GM23248 (cell line): ENCODE measurements around the gene TBC1D23. TPM values are rescaled to one million over a fixed set of nuclear protein-coding genes. Genes with fewer than 3 reads are reported as not detected.

Experiments
- DNase-seq: peaks from one replicate; pipeline ENCODE4 v3.0.0-alpha.2; 2015
- H2AFZ ChIP-seq: fragments of 200-600 bp; sonication (generic); 2 replicates; pipeline ENCODE4 v1.6.1; 2016; ENCODE audit warnings: antibody characterized with exemption
- H3F3A ChIP-seq: fragments of 200-600 bp; sonication (generic); 2 replicates; pipeline ENCODE4 v1.6.1; 2016; ENCODE audit warnings: mild to moderate bottlenecking, antibody characterized with exemption, mixed run types; ENCODE audit not compliant: insufficient read depth
- H3K27ac ChIP-seq: fragments of 200-600 bp; sonication (generic); 2 replicates; pipeline ENCODE4 v1.5.1; 2016; ENCODE audit warnings: mild to moderate bottlenecking
- H3K27me3 ChIP-seq: fragments of 200-600 bp; sonication (generic); replicated peaks from 2 replicates; pipeline ENCODE4 v1.6.1; 2016; ENCODE audit warnings: mild to moderate bottlenecking; ENCODE audit not compliant: insufficient read depth
- H3K36me3 ChIP-seq: fragments of 200-600 bp; sonication (generic); 2 replicates; pipeline ENCODE4 v1.6.1; 2016; ENCODE audit warnings: low read depth, mild to moderate bottlenecking
- H3K4me1 ChIP-seq: fragments of 200-600 bp; sonication (generic); 2 replicates; pipeline ENCODE4 v1.6.1; 2016; ENCODE audit warnings: mild to moderate bottlenecking; ENCODE audit not compliant: insufficient read depth
- H3K4me2 ChIP-seq: fragments of 200-600 bp; sonication (generic); one replicate; pipeline ENCODE4 v1.6.1; 2016; ENCODE audit warnings: mild to moderate bottlenecking; ENCODE audit not compliant: unreplicated experiment
- H3K4me3 ChIP-seq: fragments of 200-600 bp; sonication (generic); 2 replicates; pipeline ENCODE4 v1.5.1; 2016; ENCODE audit warnings: mild to moderate bottlenecking
- H3K79me2 ChIP-seq: fragments of 200-600 bp; sonication (generic); 2 replicates; pipeline ENCODE4 v1.6.1; 2016; ENCODE audit warnings: mild to moderate bottlenecking; ENCODE audit not compliant: insufficient read depth
- H3K9ac ChIP-seq: fragments of 200-600 bp; sonication (generic); 2 replicates; pipeline ENCODE4 v1.6.1; 2016; ENCODE audit warnings: mild to moderate bottlenecking
- H3K9me2 ChIP-seq: fragments of 200-600 bp; sonication (generic); 2 replicates; pipeline ENCODE4 v1.6.1; 2016; ENCODE audit warnings: mixed run types, mild to moderate bottlenecking, moderate library complexity; ENCODE audit not compliant: insufficient read depth
- H3K9me3 ChIP-seq: fragments of 200-600 bp; sonication (generic); one replicate; pipeline ENCODE4 v1.6.1; 2017; ENCODE audit warnings: low read depth
- H4K20me1 ChIP-seq: fragments of 200-600 bp; sonication (generic); 2 replicates; pipeline ENCODE4 v1.6.0; 2016; ENCODE audit not compliant: insufficient read depth
- EZH2 ChIP-seq: fragments of 200-600 bp; sonication (generic); IDR thresholded peaks from 2 replicates; pipeline ENCODE4 v1.6.1; 2018; ENCODE audit warnings: antibody characterized with exemption, mild to moderate bottlenecking; ENCODE audit not compliant: insufficient read depth, poor library complexity, severe bottlenecking
- EZH2phosphoT487 ChIP-seq: fragments of 200-600 bp; sonication (generic); IDR thresholded peaks from 2 replicates; pipeline ENCODE4 v1.6.1; 2018; ENCODE audit warnings: antibody characterized with exemption, moderate library complexity, mild to moderate bottlenecking, low read depth; ENCODE audit not compliant: insufficient read depth
- WGBS, 2 experiments: methylation state at CpG; one replicate each; pipeline ENCODE4 v1.1.6; 2015 to 2017; ENCODE audit warnings: low lambda C conversion rate in 2 of 2, low coverage in 1 of 2; ENCODE audit errors: missing lambda C conversion rate in 2 of 2; 5-methylcytosine and 5-hydroxymethylcytosine counted together
- in situ Hi-C: fragments of 300-500 bp; cut with MboI; formaldehyde crosslinking; loops from 2 replicates; pipeline ENCODE4 v1.15.0; 2020
- polyA plus RNA-seq: library from polyadenylated mRNA; unstranded; fragments of >200 nt; fragmentation: Nextera tagmentation; extraction: Ambion mirVana; gene quantifications from 2 replicates; pipeline ENCODE4 v1.2.1, GENCODE V29; 2016
- total RNA-seq: library from RNA; depleted of rRNA; stranded (reverse); fragments of >200 nt; shearing (Covaris generic); gene quantifications from 2 replicates; pipeline ENCODE4 v1.2.3, GENCODE V29; 2014

Gene TBC1D23
- total and polyA plus RNA-seq, 2 experiments from 2014 or later = 54.1 to 82.5 TPM

GRCh38 chr3:100221159-100221558 is 39.6 kb upstream of the TBC1D23 start:
- DNase-seq = no peak
- H3K9me3 ChIP-seq = no peaks in the 10 kb centered on the region
- H3K4me2 ChIP-seq = no peak overlapping the region
- no peak for TF ChIP-seq EZH2phosphoT487
- no peak for TF ChIP-seq EZH2
- no peaks in the 10 kb centered on the region for H3K27me3 ChIP-seq
- no peak overlapping the region for H2AFZ ChIP-seq
- H3K79me2 ChIP-seq = no peaks in the 10 kb centered on the region
- H3K36me3 ChIP-seq = no peaks in the 10 kb centered on the region
- no peak overlapping the region for H3K9ac ChIP-seq
- no peak overlapping the region for H3K4me3 ChIP-seq
- in situ Hi-C loops = no loop called here
- no peak overlapping the region for H3K27ac ChIP-seq
- no peaks in the 10 kb centered on the region for H4K20me1 ChIP-seq
- H3K4me1 ChIP-seq = peaks cover 12% of the 10 kb centered on the region
- H3K9me2 ChIP-seq = no peaks in the 10 kb centered on the region
- no peaks in the 10 kb centered on the region for H3F3A ChIP-seq
- WGBS, 2 experiments = 100% methylated on average over 1 of the region's 1 CpG

- 93 to 95% methylated on average over 26 of the region's 26 CpGs for WGBS, 2 experiments
Observed at GRCh38 chr3:100225193-100225592, 35.6 kb upstream of the TBC1D23 start.

GRCh38 chr3:100225883-100226282 is 34.9 kb upstream of the TBC1D23 start:
- no peak overlapping the region for H3K9ac ChIP-seq
- no peaks in the 10 kb centered on the region for H3K27me3 ChIP-seq
- no peak overlapping the region for H2AFZ ChIP-seq
- peaks cover 20% of the 10 kb centered on the region for H3K4me1 ChIP-seq
- no peaks in the 10 kb centered on the region for H3K9me2 ChIP-seq
- in situ Hi-C loops = no loop called here
- WGBS, 2 experiments = 96 to 99% methylated on average over 8 of the region's 8 CpGs
- H3F3A ChIP-seq = 0 out of 2 replicates have a peak, but pooled peaks cover 5% of the 10 kb centered on the region
- H3K27ac ChIP-seq = no peak overlapping the region
- no peaks in the 10 kb centered on the region for H4K20me1 ChIP-seq
- no peak for DNase-seq
- H3K4me3 ChIP-seq = no peak overlapping the region
- H3K36me3 ChIP-seq = no peaks in the 10 kb centered on the region
- no peaks in the 10 kb centered on the region for H3K9me3 ChIP-seq
- no peaks in the 10 kb centered on the region for H3K79me2 ChIP-seq
- TF ChIP-seq EZH2 (no peak), EZH2phosphoT487 (no peak)
- H3K4me2 ChIP-seq = no peak overlapping the region

More at GRCh38 chr3:100225193-100225592, 35.6 kb upstream of the TBC1D23 start:
- in situ Hi-C loops = no loop called here
- TF ChIP-seq EZH2 (no peak), EZH2phosphoT487 (no peak)
- Histone ChIP-seq H3K4me3 (no peak overlapping the region), H3K27me3 (no peaks in the 10 kb centered on the region), H3K9me2 (no peaks in the 10 kb centered on the region), H3K27ac (no peak overlapping the region), H3F3A (0 out of 2 replicates have a peak, but pooled peaks cover 5% of the 10 kb centered on the region), H3K4me1 (peaks cover 17% of the 10 kb centered on the region), H4K20me1 (no peaks in the 10 kb centered on the region), H3K79me2 (no peaks in the 10 kb centered on the region), H3K9ac (no peak overlapping the region), H3K36me3 (no peaks in the 10 kb centered on the region), H2AFZ (no peak overlapping the region), H3K4me2 (no peak overlapping the region), H3K9me3 (no peaks in the 10 kb centered on the region)
- no peak for DNase-seq

- Histone ChIP-seq H2AFZ (peak overlapping the region; percentile 18; the same call in 1 of the 2 replicates), H3K9me2 (no peaks in the 10 kb centered on the region), H3K4me2 (peak overlapping the region; percentile 31), H3K4me3 (no peak overlapping the region), H3K9me3 (no peaks in the 10 kb centered on the region), H3K36me3 (no peaks in the 10 kb centered on the region), H4K20me1 (no peaks in the 10 kb centered on the region), H3K79me2 (no peaks in the 10 kb centered on the region), H3K27ac (no peak overlapping the region), H3F3A (0 out of 2 replicates have a peak, but pooled peaks cover 5% of the 10 kb centered on the region), H3K4me1 (peaks cover 22% of the 10 kb centered on the region), H3K9ac (no peak overlapping the region), H3K27me3 (no peaks in the 10 kb centered on the region)
- peak; percentile 60 for DNase-seq
- TF ChIP-seq EZH2phosphoT487 = no peak
- TF ChIP-seq EZH2 = no peak
- in situ Hi-C loops = no loop called here
- 33 to 38% methylated on average over 6 of the region's 6 CpGs for WGBS, 2 experiments
Observed at GRCh38 chr3:100226712-100227429, 33.9 kb upstream of the TBC1D23 start.
